Measurements from ENCODE around the gene GRB2.

GRCh38 chr17:75454193-75454592 is 48.7 kb upstream of the GRB2 start:
- no peak for TF ChIP-seq EZH2phosphoT487 (IDR thresholded peaks at IDR 0.05; ENCODE audit: insufficient read depth, low read depth)
- TF ChIP-seq EZH2 (IDR thresholded peaks at IDR 0.05; ENCODE audit: insufficient read depth, poor library complexity, severe bottlenecking), result no peak

Measured in GM23248 (cell line).